Superior temporal gyrus (tissue), 1 donor: Measurements from ENCODE around the gene REC114.

ENCODE experiments used
- DNase-seq: peaks from one replicate; pipeline ENCODE4 v3.0.0-alpha.2; 2016; ENCODE audit errors: extremely low spot score

REC114 gene

GRCh38 chr15:73604477-73604876 lies 161.5 kb downstream of the REC114 start:
- no peak for DNase-seq

GRCh38 chr15:73605759-73606436 lies 162.9 kb downstream of the REC114 start:
- no peak for DNase-seq

DNA sequence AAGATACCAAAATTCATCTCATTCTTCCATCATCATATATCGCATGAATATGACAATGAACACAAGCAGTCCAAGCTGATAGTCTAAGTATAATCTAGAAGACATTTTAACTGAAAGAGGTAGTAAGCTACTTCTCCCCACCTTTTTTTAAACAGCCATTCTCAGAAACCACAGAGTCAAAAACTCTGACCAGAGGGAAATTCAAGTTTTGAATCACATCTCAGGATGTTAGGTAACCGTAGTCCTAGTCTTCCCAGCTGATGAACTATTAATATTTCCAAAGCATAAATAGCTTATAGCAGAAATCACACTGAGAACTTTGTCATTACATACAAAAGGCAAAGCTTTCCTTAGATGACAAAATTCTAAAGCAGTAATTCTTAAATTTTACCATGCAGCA lies 164.4 kb downstream of the REC114 start:
- DNase-seq, result no peak

DNA sequence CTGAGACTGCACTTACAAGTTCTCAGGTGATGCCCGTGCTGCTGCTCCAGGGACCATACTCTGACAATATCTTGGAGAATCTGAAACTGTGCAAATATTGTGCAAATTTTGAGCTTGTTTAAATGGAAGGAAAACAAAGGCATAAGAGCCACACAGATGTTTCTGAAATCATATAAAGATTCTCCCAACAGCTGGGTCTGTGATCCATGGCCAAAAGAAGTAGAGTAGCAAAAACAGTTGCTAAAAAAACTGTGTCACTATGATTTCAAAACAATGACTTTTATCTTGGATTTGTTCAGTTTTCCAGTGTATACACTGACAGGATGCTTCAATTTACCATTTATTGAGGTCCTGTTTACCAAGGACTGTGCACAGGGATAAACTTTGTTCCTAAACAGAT lies 164.9 kb downstream of the REC114 start:
- peak; percentile 5 for DNase-seq

DNA sequence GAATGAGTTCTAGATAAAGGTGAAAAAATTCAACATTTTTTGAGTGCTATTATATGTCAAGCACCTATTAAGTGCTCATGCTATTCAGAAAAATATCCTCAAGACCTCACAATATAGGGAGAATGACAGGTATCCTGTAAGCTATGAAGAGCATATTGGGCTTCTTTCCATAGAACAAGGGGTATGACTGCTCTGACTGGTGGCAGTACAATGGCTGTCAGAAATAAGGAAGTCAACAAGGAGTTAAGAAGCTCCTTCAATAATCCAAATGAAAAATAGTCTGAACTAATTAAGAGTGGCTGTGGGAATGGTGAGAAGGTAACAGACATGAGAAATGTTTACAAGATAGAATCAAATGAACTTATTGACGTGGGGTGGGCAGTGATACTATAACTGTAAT lies 165.5 kb downstream of the REC114 start:
- no peak for DNase-seq

DNA sequence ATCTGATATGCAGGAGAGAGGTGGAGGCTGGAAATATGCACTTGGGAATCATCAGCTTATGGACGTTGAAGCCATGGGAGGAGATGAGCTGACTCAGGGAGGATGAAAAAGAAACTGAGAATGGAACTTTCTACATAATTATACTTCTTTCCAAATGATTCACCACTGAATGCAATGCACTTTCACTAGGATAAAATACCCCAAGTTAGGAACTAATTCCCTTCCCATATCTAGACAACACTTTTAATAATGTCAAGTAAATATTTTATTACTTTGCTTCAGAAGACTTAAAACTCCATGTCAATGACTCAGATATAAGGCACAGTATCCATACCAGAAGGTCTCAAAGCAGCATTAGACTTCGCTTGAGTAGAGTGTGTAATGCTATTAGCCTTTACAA lies 166.0 kb downstream of the REC114 start:
- DNase-seq, result no peak
